ENCODE data around the gene USP40. TPM values are rescaled to one million over a fixed set of nuclear protein-coding genes. Genes with fewer than 3 reads are reported as not detected.

The USP40 gene
- total RNA-seq, 2 experiments from 2014 or later, result 0.51 to 1.7 TPM

- intact Hi-C loops (cut with micrococcal nuclease; ENCODE audit: unreplicated experiment), result loop anchor here (10.0 kb wide), 2 partner anchors 148 to 348 kb away; partner anchors contain the start of gene UGT1A10
- no peaks in the 10 kb centered on the region for H3K36me3 ChIP-seq (ENCODE audit: insufficient read depth, low read length)
- no peaks in the 10 kb centered on the region for H4K20me1 ChIP-seq (ENCODE audit: insufficient read depth, low read length)
- no peak overlapping the region for H3K4me2 ChIP-seq (ENCODE audit: low read length)
- ChIA-PET CTCF (ENCODE audit: unreplicated experiment) (no interaction called here), POLR2A (no interaction called here)
- no peak overlapping the region for H3K27ac ChIP-seq (ENCODE audit: low read depth, low read length, poor library complexity, severe bottlenecking)
- BruUV-seq (replicated peaks), result no TSS peak
- no peaks in the 10 kb centered on the region for H3K9me2 ChIP-seq (ENCODE audit: insufficient read depth, low read length)
- no peaks in the 10 kb centered on the region for H3K79me2 ChIP-seq (ENCODE audit: insufficient read depth, low read depth, low read length)
- DNase-seq (ENCODE audit: low spot score), result no peak
- no peaks in the 10 kb centered on the region for H3K9me3 ChIP-seq (ENCODE audit: low read length)
- H3K4me1 ChIP-seq (ENCODE audit: insufficient read depth, low read length, poor library complexity, severe bottlenecking), result no peaks in the 10 kb centered on the region
- H2AFZ ChIP-seq (ENCODE audit: low read length), result no peak overlapping the region
- TF ChIP-seq CTCF (conservative IDR thresholded peaks at IDR 0.05; ENCODE audit: low read length), result no peak
- TF ChIP-seq EZH2phosphoT487 (IDR thresholded peaks at IDR 0.05; ENCODE audit: borderline replicate concordance, low read depth, low read length), result no peak
- no peak overlapping the region for H3K4me3 ChIP-seq (ENCODE audit: low read depth, low read length, poor library complexity, severe bottlenecking)
Measured at GRCh38 chr2:233486357-233486756, 80.2 kb downstream of the USP40 start.

GRCh38 chr2:233485726-233486125 is 80.9 kb downstream of the USP40 start:
- Histone ChIP-seq H3K9me3 (ENCODE audit: low read length) (no peaks in the 10 kb centered on the region), H3K4me1 (ENCODE audit: insufficient read depth, low read length, poor library complexity, severe bottlenecking) (no peaks in the 10 kb centered on the region), H4K20me1 (ENCODE audit: insufficient read depth, low read length) (no peaks in the 10 kb centered on the region), H3K4me2 (ENCODE audit: low read length) (no peak overlapping the region), H2AFZ (ENCODE audit: low read length) (no peak overlapping the region), H3K79me2 (ENCODE audit: insufficient read depth, low read depth, low read length) (no peaks in the 10 kb centered on the region), H3K9me2 (ENCODE audit: insufficient read depth, low read length) (no peaks in the 10 kb centered on the region), H3K27ac (ENCODE audit: low read depth, low read length, poor library complexity, severe bottlenecking) (no peak overlapping the region), H3K36me3 (ENCODE audit: insufficient read depth, low read length) (no peaks in the 10 kb centered on the region), H3K4me3 (ENCODE audit: low read depth, low read length, poor library complexity, severe bottlenecking) (no peak overlapping the region)
- ChIA-PET POLR2A (interaction anchor here (0.7 kb wide), 1 partner anchor 530 kb away, joined by 5 read pairs; no protein-coding TSS in a partner anchor), CTCF (ENCODE audit: unreplicated experiment) (no interaction called here)
- DNase-seq (ENCODE audit: low spot score), result no peak
- TF ChIP-seq EZH2phosphoT487 (IDR thresholded peaks at IDR 0.05; ENCODE audit: borderline replicate concordance, low read depth, low read length) (no peak), CTCF (conservative IDR thresholded peaks at IDR 0.05; ENCODE audit: low read length) (no peak)
- BruUV-seq (replicated peaks), result no TSS peak
- intact Hi-C loops (cut with micrococcal nuclease; ENCODE audit: unreplicated experiment), result loop anchor here (10.0 kb wide), 2 partner anchors 149 to 349 kb away; partner anchors contain the start of gene UGT1A10

- H3K4me3 ChIP-seq (ENCODE audit: low read depth, low read length, poor library complexity, severe bottlenecking), result no peak overlapping the region
- no peaks in the 10 kb centered on the region for H3K36me3 ChIP-seq (ENCODE audit: insufficient read depth, low read length)
- CTCF ChIA-PET (ENCODE audit: unreplicated experiment), result no interaction called here
- H3K27ac ChIP-seq (ENCODE audit: low read depth, low read length, poor library complexity, severe bottlenecking), result no peak overlapping the region
- H3K9me2 ChIP-seq (ENCODE audit: insufficient read depth, low read length), result no peaks in the 10 kb centered on the region
- no peaks in the 10 kb centered on the region for H3K79me2 ChIP-seq (ENCODE audit: insufficient read depth, low read depth, low read length)
- H2AFZ ChIP-seq (ENCODE audit: low read length), result no peak overlapping the region
- DNase-seq (ENCODE audit: low spot score), result no peak
- H3K4me1 ChIP-seq (ENCODE audit: insufficient read depth, low read length, poor library complexity, severe bottlenecking), result no peaks in the 10 kb centered on the region
- H3K9me3 ChIP-seq (ENCODE audit: low read length), result no peaks in the 10 kb centered on the region
- intact Hi-C loops (cut with micrococcal nuclease; ENCODE audit: unreplicated experiment), result loop anchor here (10.0 kb wide), 2 partner anchors 152 to 352 kb away; partner anchors contain the start of gene UGT1A10
- no peaks in the 10 kb centered on the region for H4K20me1 ChIP-seq (ENCODE audit: insufficient read depth, low read length)
- no peak overlapping the region for H3K4me2 ChIP-seq (ENCODE audit: low read length)
- TF ChIP-seq EZH2phosphoT487 (IDR thresholded peaks at IDR 0.05; ENCODE audit: borderline replicate concordance, low read depth, low read length) (no peak), CTCF (conservative IDR thresholded peaks at IDR 0.05; ENCODE audit: low read length) (no peak)
- POLR2A ChIA-PET, result interaction anchor here (0.7 to 1.0 kb wide), 2 partner anchors 72 to 101 kb away, joined by 3 read pairs; no protein-coding TSS in a partner anchor
- no TSS peak for BruUV-seq (replicated peaks)
Measured at GRCh38 chr2:233482616-233483015, 84.0 kb downstream of the USP40 start.
